ENCODE measurements around the gene SIPA1L3. TPM values are rescaled to one million over a fixed set of nuclear protein-coding genes. Genes with fewer than 3 reads are reported as not detected.

Gene SIPA1L3
- total and polyA plus RNA-seq, 9 of the 15 experiments (the other 6 are each of a cell fraction or from before 2014, with no cell fraction given), result 0.01 to 6.1 (median 2.5) TPM

- in situ Hi-C loops (cut with MboI) (no loop called here), intact Hi-C loops (cut with micrococcal nuclease) (no loop called here)
- Histone ChIP-seq H3K4me2 (ENCODE audit: insufficient read depth, low read length) (no peak overlapping the region), H2AFZ (ENCODE audit: low read depth, low read length) (no peak overlapping the region), H3K36me3 (ENCODE audit: control insufficient read depth, insufficient read depth, low read length) (no peaks in the 10 kb centered on the region), H3K27ac (ENCODE audit: extremely low read depth, low read depth, low read length) (no peak overlapping the region), H3K9me3 (replicated peaks; ENCODE audit: control insufficient read depth, insufficient read depth, low read depth, low read length) (peaks cover 9% of the 10 kb centered on the region), H3K9ac (ENCODE audit: insufficient read depth in 1 of 2, low read depth in 2 of 2, low read length in 2 of 2) (no peak overlapping the region), H4K20me1 (replicated peaks; ENCODE audit: control insufficient read depth, insufficient read depth, low read length) (no peaks in the 10 kb centered on the region), H3K9me1 (ENCODE audit: control insufficient read depth, insufficient read depth, low read length) (no peaks in the 10 kb centered on the region), H3K4me1 (replicated peaks in 1 of 2; ENCODE audit: control insufficient read depth in 2 of 2, insufficient read depth in 2 of 2, low read length in 2 of 2) (peaks cover 0 to 16% of the 10 kb centered on the region in 2 experiments; a peak in 2 of 5 replicates), H3K79me2 (ENCODE audit: control insufficient read depth, insufficient read depth, low read length) (no peaks in the 10 kb centered on the region), H3K27me3 (ENCODE audit: control insufficient read depth in 2 of 2, insufficient read depth in 2 of 2, low read length in 2 of 2) (no peaks in the 10 kb centered on the region), H3K4me3 (no peak overlapping the region)
- no peak for TF ChIP-seq MYC (IDR thresholded peaks at IDR 0.05; ENCODE audit: low read depth, low read length)
- no peak for TF ChIP-seq MYC (CRISPR knock-in tag; IDR thresholded peaks at IDR 0.05; ENCODE audit: borderline replicate concordance, low read depth)
- TF ChIP-seq SREBF1 (IDR thresholded peaks at IDR 0.05; ENCODE audit: borderline replicate concordance, low read depth, low read length), result no peak
- no peak for TF ChIP-seq ZNF511 (CRISPR knock-in tag; IDR thresholded peaks at IDR 0.05)
- TF ChIP-seq KDM1A (IDR thresholded peaks at IDR 0.05), result no peak
- no peak for TF ChIP-seq SMAD3 (CRISPR knock-in tag; conservative IDR thresholded peaks at IDR 0.05)
- TF ChIP-seq ATF4 (CRISPR knock-in tag; IDR thresholded peaks at IDR 0.05), result no peak
- TF ChIP-seq ELF2 (CRISPR knock-in tag; IDR thresholded peaks at IDR 0.05), result no peak
- no peak for TF ChIP-seq NFRKB (IDR thresholded peaks at IDR 0.05; ENCODE audit: low read depth)
- no peak for TF ChIP-seq NCOA4 (IDR thresholded peaks at IDR 0.05; ENCODE audit: partially characterized antibody)
- no peak for TF ChIP-seq ZNF324 (CRISPR knock-in tag; IDR thresholded peaks at IDR 0.05)
- no peak for TF ChIP-seq ZBTB7A (IDR thresholded peaks at IDR 0.05; ENCODE audit: borderline replicate concordance, control insufficient read depth, low read depth, low read length)
- no peak for TF ChIP-seq ZNF830 (CRISPR knock-in tag; IDR thresholded peaks at IDR 0.05)
- no peak for TF ChIP-seq SAFB2 (IDR thresholded peaks at IDR 0.05; ENCODE audit: borderline replicate concordance, low read depth, low read length, severe bottlenecking)
- FAIRE-seq, result no peak
- no peak for DNase-seq (ENCODE audit: extremely low read depth in 1 of 4, low spot score in 3 of 4)
- no peak for ATAC-seq
- ChIA-PET POLR2A (interaction anchor here (1.1 to 1.9 kb wide), 2 partner anchors 10 to 31 kb away, joined by 4 to 8 read pairs; no protein-coding TSS in a partner anchor), CTCF (ENCODE audit: low intra/inter-chr PET ratio) (no interaction called here)
- 60% methylated on average over 6 of the region's 6 CpGs for WGBS (ENCODE audit: insufficient coverage, low coverage, missing lambda C conversion rate)
- no TSS peak for BruUV-seq (replicated peaks)
These were observed 258.3 kb downstream of the SIPA1L3 start for GRCh38 chr19:38165335-38165734.

Measured in K562 (cell line).